Inflammatory macrophage (primary cell): Measurements from ENCODE around the gene PNPLA5.

ENCODE experiments used
- DNase-seq, 2 donors: peaks; one replicate each; pipeline ENCODE4 v3.0.0-alpha.2; 2020 to 2022

Gene PNPLA5

DNA sequence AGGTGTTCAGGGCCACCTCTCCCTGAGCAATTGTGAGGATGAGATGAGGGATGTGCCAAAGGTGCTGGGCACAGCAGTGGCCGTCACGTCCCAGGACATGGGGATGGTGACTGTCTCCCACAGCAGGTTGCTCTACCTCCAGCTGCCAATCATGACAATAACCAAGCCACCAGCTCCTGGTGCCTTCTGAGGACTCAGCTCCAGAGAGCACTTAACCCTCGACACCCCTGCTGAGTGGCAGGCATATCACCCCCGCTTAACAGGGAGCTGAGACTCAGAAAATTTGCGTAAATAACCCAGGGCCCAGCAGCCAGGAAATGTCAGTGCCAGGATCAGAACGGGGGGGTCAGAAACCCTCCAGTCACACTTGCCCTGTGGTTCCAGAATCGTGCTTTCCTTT lies 8.4 kb upstream of the PNPLA5 start:
- DNase-seq: no peak

DNA sequence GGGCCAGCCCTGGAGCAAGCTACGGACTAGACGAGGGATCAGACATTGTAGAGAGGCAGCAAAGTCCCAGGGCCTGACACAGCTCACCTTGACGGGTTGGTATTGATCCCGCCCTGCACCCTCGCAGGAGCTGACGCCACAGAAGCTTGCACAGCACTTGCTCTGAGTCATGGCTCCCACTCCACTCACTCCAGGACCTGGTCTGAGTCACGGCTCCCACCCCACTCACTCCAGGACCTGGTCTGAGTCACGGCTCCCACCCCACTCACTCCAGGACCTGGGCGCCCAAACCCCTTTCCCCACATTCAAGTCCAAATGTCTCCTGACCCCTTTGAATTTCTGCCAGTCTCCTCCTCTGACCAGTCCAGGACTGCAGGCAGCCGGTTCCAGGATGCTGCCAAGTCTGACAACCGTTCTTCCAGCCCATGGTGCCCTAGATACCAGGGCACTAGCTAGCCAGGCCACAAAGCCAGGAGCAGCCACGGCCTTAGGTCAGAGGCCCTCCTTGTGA lies 6.0 kb upstream of the PNPLA5 start:
- peak in 1 of 2 donors; percentile 11 for DNase-seq

DNA sequence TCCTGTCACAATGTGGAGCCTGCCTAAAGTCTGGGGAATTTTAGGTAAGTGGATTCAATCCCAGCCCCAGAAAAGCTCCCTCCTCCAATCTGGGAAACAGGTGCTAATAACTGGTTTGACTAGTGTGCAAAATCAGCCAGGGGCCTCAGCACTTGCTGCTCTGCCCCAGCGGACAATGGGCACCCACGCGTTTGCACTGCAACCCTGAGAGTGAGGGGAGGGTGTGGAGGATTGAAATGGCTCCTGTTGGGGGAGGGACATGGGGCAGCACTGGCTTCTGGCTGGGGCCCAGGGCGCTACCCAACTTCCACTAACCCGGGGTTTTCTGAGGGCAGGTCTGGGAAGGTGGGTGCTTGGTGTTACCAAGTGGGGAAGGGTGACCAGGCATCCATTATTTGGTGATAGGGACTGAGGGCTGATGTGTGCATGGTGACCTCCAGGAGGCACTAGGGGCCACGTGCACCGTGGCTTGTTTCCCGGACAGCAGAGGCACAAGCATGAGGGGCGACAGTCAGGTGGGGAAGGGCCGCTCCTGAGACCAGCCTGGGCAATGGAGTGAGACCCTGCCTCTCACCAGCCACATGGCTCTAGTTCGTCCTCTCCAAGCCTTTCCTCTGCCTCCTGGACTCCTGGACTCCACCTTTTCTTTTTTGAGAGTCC lies 4.3 kb upstream of the PNPLA5 start:
- no peak for DNase-seq

DNA sequence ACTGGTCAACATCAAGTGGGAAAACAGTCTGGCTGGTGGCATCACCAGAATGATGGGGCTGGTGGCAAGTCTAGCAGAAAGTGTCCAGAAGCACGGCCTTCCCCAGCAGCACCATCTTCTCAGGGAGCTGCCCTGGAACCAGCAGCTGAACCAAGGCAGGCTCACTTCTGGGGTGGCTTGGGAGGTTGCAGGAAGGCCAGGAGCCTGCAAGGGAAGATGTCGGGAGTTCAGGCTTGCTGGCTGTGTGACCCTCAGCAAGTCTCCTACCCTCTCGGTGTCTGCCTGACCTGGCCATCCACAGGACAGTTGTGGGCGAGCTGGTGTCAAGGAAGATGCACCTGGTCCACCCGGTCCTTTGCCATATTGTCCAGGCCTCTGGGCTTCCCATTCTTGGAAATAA lies 2.3 kb upstream of the PNPLA5 start:
- no peak for DNase-seq

DNA sequence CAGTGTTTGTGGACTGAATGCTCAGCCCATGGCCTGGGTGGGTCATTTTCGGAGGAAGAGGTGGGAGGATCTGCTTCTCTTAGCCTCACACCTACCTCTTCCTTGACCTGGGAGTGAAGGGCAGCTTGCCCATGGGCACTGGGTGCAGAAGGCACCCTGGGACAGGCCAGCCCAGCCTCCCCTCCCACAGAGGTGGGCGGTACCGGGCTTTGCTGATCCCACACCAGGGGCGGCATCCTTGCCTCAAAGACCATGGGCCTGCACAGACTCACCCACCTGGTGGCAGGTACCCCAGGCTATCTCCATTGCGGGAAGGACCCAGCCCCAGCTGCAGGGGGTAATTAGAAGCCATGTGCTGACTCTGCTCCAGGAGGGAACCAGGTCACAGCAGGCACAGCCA lies 1.5 kb upstream of the PNPLA5 start:
- no peak for DNase-seq

DNA sequence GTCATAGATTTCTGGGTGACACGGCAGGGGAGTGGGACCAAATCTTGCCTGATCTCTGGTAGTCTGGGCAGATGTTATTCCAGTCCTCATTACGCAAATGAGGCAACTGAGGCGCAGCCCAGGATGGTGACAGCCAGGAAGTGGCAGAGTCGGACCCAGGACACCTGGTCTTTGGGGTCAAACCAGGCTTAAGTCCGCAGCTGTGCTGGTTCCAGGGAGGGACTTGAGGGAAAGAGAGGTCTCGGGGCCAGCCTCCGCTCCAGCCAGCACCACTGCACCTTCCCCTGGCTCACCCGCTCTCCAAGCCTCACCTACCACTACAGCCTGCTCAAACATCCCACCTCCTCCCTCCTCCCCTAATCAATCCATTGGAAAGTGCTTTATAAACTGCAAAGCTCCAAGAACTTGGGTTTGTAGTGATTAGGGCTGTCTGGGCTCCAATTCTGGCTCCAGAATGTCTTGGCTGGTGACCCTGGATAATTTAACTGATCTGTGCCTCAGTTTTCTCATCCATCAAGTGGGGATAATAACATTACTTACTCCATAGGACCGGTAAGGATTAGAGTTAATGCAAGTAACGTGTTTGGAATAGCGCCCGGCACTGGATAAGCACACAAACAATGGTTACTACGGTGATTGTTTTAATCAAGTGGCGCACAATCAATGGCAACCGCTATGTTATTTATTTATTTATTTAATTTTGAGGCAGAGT lies 526 bp upstream of the PNPLA5 start:
- no peak for DNase-seq

DNA sequence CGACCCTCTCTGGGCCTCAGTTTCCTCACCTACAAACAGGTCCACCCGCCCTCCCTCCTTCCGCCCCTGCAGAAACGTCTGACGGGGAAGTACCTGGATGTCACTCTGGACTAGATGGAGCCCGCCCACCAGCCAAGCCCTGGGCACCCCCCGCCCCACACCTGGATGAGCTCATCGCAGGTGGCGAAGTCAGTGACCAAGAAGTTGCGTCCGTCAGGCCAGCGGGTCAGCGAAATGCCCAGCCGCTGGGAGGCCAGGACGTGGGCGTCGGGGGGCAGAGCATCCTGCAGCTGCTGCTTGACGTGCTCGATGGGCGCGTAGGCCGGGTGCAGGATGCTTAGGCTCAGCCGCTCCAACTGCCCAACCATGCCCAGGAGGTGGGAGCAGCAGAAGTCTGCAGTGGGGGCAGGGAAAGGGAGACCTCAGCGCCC lies 897 bp downstream of the PNPLA5 start:
- DNase-seq: no peak

DNA sequence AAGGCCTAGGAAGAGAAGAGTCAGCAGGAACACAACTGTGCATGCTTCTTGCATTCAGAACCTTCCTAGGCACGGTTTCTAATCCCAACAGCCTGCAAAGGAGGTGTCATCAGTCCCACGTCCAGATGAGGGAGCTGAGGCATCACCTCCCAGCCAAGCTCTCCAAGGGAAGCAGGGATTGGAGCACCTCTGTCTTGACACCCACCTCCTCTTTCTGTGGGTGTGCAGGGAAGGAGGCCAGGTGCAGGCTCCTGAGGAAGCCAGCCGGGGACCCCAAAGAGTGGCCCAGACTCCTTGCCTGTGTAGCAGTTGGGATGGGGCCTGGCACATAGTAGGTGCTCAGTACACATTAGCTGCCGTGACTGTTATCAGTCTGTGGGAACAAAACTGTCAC lies 2.0 kb downstream of the PNPLA5 start:
- no peak for DNase-seq

DNA sequence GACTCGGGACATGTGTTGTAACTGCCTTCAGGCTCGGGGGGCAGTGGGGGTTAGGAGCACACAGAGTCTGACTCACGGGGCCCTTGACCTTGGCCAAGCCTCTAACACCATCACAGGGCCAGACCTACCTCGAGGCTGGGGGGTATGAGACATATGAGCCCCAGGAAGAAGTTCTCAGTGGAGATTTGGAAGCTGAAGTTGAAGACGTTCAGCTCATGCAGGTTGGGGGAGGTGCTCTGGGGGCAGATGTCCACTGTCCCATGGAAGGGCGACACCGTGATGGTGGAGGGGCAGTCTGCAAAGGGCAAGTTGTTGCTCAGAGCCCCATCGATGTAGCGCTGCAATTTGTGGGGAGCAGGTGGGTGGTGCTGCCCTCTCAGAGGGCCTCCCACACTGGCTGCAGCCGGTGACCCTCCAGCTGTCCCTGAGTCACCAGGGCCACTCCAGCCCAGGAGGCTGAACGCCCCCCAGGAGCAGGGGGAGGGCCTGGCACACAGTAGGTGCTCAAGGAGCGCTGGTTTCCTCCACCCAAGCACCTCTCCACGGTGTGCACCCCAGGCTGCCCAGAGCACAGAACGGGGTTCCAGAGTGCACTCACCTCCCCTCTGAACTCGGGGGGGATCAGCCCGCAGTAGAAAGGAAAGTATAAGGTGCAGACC lies 2.5 kb downstream of the PNPLA5 start:
- DNase-seq: no peak

DNA sequence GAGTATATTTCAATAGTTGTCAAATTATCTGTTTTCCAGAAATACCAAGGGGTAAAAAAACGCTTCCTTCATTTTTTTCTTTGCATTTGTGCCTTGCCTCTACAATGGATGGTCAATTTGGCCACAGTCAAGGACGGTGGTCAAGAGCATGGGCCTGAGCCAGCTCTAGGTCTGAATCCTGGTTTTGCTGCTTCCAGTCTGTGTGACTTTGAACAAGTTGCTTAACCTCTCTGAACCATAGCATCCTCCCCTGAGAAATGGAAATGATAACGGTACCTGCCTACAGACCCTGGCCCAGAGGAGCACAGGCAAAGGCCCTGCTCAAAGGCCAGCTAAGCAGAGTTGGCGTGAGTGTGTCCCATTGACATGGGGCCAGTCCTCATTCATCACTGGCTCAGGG lies 3.1 kb downstream of the PNPLA5 start:
- no peak for DNase-seq

DNA sequence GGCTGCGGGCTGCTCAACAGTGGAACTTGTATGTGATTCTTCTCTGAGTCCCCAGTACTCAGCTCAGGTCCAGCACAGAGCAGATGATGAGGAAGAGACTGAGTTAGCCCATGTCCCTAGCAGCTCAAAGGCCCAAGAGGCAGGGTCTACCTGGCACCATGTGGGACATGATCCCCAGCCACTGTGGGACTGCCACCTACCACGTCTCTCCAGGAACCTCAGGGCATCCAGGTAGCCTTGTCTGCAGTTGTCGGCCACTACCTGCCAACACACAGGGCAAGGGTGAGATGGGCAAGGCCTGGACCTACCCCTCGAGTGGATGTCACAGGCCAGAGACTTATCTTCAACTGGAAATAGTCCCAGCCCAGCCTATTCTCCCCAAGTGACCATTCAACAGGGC lies 4.4 kb downstream of the PNPLA5 start:
- DNase-seq: no peak

DNA sequence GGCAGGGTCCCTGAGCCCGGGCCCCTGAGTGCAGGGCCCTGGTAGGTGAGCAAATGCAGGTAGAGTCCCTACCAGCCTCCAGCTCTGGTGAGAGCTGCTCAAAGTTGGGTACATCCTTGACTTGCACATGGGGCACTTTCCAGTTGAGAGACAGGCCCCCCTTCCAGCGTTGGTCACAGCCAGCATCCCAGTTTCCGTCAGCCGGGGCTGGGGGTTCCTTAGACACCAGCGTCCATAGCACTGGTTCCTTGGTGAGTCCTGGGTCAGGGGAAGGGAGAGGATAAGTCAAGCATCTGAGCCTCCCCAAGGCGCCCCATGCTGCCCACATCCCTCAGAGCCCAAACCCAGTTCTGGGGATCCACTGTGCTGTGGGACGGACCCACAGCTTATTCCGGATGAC lies 5.6 kb downstream of the PNPLA5 start:
- no peak for DNase-seq

DNA sequence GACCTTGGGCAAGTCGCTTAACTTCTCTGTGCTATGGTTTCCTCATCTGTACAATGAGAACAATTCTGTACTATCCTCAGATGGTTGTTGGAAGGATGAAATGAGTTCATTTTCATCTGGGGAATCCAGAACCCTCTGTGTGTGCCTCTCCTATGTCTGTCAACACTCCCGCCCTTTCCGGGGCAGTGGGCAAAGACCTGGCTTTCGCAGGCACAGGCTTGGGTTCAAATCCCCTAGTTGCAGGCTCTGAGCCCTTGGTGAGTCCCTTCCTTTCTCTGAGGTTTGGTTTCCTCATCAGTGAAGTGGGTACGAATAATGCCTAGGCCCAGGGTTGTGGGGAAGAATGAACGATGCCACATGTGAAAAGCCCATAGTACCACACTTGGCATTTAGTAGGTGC lies 6.0 kb downstream of the PNPLA5 start:
- DNase-seq: no peak

DNA sequence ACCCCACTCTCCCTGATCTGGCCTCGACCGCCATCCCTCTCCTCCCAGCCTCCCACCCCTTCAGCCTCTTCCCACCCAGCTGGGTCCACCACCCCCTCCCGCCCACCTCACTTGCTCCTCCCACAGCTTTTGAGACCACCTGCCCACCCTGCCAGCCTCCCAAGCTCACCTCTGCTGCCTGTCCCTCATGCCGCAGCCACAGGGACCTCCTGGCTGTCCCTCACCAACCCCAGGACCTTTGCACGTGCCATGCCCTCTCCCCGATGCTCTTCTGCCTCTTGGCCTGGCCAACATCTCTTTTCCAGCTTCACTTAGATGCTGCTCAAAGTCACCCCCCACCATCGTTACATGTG lies 6.5 kb downstream of the PNPLA5 start:
- no peak for DNase-seq

DNA sequence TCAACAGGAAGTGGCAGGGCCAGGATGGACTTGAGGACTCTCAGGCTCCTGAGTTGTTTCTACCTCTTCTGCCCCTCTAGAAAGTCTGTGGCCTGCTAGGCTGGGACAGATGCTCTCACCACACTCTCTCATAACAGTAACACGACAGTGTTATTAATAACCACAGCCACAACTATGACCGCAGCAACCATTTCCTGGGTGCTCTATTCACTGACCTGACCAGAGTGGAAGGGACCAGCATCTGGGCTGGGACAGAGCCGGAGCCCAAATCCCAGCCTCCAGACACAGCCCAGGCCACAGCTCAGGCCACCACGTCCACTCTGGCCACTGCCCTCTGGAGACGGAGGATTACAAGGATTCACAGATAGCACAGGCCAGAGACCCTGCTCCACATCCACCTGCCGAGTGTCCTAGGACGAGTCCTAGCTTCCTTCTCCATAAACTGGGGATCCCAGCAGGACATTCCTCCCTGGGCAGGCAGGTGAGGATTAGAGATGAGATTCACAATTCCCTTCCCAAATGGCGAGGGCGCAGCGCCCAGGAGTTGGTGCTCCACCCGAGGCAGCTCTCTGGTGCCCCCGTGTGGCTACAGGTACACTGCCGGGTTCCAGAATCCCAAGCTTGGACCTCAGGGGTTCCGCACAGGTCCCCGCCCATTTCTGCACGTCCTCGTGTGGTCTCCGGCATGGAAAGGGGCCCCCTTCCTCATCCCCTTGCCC lies 7.1 kb downstream of the PNPLA5 start:
- DNase-seq: peak; percentile 38 to 56

DNA sequence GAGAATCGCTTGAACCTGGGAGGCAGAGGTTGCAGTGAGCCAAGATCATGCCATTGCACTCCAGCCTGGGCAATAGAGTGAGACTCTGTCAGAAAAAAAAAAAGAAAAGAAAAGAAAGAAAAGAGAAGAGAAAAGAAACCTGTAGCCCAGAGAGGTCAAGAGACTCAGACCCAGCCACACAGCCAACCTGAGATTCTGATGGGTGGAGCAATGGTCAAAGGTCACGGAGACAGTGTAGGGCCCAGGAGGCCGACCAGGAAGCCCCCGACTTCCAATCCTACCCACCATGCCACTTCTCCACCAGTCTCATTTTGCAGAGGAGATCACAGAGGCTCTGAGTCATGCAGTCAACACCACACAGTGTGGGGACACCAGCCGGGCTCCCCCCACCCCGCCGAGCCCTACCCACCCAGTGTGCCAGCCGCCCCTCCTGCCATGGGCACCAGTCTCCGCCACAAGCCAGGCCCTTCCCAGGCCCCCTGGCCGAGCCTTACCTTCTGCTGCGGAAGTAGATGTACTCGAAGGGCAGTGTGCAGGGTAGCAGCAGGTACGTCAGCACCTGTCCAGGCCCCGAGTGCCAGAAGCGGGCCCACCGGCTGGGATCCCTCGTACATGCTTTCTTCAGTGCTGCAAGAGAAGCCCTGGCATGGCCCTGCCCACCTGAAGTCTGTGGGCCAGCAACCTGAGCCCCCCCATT lies 7.9 kb downstream of the PNPLA5 start:
- no peak for DNase-seq

DNA sequence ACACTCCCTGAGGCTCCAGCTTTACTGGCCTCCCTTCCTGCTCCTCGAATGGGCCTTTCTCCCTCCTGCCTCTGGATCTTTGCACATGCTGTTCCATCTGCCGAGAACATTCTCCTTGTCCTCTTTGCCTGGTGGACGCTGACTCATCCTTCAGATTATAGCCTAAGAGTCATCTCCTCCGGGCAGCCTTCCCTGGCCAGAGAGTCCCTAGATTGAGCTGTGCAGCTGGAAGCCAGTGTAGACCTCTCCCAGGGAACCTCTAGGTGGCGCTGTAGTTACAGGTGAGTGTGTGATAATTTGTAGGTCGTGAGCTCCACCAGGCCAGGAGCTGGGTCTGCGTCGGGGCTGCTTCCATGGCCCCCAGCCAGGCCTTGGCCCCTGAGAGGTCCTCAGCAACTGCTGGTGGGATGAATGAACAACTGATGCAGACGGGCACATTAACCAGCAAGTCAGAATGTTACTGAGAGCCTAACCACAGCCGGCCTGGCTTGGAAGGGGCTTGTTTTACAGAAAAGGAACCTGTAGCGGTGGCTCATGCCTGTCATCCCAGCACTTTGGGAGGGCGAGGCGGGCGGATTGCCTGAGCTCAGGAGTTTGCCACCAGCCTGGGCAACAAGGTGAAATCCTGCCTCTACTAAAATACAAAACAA lies 8.7 kb downstream of the PNPLA5 start:
- peak; percentile 32 to 65 for DNase-seq

DNA sequence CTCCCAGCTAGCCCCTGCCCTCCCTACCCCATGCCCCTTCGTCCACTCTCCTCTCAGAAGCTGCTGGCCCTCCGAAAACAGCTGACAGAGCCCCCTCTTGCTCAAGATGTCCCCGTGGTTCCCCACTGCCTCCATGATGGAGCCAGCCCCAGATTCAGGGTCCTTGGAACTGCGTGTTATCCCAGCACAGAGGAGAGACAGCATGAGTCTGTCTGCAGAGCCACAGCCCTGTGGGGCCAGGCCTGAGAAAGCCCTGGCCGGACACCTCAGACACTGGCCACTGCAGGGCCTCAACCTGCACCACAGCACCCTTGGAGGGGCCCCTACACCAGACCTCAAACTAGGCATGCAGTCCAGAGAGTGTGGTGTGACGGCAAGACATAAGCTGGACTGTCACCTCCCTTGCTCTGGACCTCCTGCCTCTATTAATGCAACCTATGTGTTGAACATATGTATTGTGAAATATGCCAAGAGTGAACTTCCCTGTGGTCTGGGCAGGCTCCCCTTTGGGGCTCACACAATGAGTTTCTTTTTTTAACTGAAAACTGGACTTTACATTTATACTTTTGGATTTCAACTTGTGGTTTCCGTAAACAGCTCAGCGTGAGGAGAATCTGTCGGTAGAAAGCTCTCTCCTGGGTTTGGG lies 9.6 kb downstream of the PNPLA5 start:
- DNase-seq: no peak

DNA sequence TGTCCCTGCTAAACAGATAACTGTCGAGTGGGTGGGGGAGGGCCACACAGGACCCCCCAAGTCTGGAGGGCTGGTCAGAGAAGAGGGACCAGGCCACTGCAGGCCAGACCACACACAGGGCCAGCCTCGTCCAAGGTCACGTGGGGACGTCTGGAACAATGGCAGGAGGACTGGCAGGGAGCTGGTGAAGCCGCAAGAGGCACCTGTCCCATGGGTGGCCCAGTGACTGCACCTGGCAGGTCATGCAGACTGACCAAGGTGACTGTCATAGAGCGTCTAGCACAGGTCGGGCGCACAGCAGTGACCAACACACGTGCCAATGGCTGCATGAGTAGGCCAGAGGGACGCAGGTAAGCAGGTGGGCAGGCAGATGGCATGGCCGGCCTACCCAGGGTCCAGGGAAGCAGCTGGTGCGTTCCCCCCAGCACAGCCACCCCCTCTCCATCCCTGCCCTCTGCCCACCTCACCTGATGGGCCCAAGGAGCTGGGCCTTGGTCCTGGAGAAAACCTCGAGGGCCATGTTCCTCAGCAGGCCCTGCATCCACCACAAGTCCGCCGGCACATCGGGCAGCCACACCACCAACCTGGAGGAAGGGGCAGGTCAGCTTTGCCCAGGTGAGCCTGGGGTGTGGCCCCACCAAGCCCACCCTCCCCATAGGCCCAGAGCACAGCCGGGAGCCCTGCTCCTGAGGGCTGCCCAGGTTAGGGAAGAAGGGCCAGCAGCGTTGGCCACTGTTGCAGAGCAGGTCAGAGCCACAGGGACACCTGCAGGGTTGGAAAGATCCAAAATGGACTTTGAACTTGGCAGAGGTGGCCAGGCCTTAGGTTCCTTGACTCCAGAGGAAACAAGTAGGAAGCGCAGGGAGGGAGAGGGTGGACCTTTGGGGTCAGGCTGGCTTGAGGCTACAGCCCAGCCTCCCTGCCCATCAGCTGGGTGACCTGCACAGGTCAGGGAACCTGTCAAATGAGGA lies 10.4 kb downstream of the PNPLA5 start:
- DNase-seq: no peak

DNA sequence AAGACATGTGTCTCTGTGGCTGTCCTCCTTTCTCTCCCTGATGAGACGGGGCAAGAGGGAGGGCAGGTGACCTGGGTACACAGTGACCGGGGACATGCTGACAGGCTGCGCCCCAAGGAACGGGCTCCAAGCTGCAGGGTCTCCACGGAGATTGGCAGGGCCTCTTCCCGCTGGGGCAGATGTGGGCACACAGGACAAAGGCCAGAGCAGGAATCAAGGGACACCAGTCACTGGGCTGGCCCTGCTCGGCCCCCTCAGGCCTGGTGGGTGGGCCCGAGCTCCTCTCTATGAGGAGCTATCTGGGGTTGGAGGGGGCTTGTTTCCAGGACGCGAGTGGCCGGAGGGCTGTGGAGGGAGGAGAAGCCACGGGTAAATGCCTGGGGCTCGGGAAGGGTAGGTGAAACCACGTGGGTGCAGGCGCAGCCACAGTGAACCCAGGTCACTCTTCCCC lies 11.2 kb downstream of the PNPLA5 start:
- DNase-seq: no peak
